GM18951 (cell line): ENCODE data around the gene MAST1.
"Not testable (repeated sequence)": the region's sequence is repeated elsewhere in the genome, so short reads cannot be mapped to it uniquely, and the experiment has no call there.

Experiments
- POLR2A ChIP-seq: IDR thresholded peaks from 4 replicates; pipeline ENCODE4 v1.6.1; 2011; ENCODE audit warnings: mild to moderate bottlenecking; ENCODE audit not compliant: insufficient read length, insufficient read depth; ENCODE audit errors: extremely low read depth
- in situ Hi-C: fragments of 300-500 bp; cut with MboI; formaldehyde crosslinking; loops from one replicate; pipeline ENCODE4 v1.12.0; 2022; ENCODE audit warnings: low sequenced_read_pairs, mixed read lengths, inconsistent platforms; ENCODE audit not compliant: unreplicated experiment

MAST1 gene

DNA sequence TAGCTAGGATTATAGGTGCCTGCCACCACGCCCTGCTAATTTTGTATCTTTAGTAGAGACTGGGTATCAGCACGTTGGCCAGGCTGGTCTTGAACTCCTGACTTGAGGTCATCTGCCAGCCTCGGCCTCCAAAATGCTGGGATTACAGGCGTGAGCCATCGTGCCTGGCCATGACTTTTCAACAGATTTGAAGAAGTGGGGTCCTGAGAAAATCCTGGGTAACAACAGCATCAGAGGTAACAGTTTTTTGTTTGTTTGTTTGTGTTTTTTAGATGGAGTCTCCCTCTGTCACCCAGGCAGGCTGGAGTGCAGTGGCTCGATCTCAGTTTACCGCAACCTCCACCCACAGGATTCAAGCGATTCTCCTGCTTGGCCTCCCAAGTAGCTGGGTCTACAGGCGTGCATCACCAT, 43.3 kb upstream of the MAST1 start:
- in situ Hi-C loops, result no loop called here
- no peak for TF ChIP-seq POLR2A

DNA sequence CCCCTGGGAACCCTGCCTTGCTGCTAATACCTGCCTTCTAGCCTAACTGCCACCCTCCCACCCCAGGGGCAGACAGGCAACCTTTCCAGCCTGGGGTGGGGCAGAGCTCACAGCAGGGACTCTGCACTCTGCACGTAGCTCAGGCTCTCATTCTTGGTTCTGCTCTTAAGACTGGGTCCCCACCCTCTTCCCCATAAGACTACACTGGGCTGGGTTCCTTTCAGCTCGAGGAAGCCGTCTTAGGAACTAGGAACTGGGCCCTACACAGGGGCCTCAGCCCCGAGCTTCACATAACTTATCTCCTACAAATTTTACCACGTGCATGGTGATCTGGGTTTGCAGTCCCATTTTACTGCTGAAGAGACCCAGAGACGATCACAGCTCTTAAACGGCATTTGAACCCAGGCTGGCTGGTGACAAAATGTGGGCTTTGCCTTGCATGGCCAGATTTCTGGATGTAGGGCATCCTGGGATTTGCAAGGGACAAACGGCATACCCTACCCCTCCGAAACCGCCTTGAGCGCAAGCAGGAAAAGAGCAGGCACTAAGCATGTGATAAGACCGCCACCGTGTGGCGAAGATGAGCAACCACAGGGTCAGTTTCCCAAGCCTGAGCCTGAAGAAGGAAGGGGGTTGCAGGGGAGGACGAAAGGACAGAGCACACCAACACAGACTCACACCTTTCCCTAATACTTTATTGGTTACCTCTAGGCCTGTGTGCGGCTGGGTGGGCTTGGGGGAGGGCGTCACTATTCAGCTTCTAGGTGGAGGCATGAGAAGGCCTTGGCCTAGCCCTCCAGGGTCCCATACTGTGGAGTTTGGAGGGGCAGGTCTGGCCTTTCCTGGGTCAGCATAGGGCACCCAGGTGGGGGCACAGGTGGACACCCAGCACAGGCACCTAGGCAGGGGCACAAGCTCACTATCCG, 41.9 kb upstream of the MAST1 start:
- in situ Hi-C loops, result no loop called here

DNA sequence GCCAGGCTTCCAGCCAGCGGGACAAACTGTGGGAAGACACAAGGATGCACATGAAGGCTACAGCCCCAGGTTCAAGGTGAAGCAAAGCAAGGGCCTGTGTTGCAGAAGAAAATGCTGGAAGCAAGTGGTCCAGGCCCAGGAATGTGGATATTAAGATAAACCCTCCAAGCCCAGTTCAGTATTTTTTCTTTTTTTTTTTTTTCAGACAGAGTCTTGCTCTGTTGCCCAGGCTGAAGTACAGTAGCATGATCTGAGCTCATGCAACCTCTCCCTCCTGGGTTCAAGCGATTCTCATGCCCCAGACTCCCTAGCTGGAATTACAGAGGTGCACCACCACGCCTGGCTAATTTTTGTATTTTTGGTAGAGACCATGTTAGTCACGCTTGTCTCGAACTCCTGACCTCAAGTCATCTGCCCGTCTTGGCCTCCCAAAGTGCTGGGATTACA, 41.2 kb upstream of the MAST1 start:
- no peak for TF ChIP-seq POLR2A

More for the DNA sequence above, 41.9 kb upstream of the MAST1 start:
- TF ChIP-seq POLR2A, result no peak

DNA sequence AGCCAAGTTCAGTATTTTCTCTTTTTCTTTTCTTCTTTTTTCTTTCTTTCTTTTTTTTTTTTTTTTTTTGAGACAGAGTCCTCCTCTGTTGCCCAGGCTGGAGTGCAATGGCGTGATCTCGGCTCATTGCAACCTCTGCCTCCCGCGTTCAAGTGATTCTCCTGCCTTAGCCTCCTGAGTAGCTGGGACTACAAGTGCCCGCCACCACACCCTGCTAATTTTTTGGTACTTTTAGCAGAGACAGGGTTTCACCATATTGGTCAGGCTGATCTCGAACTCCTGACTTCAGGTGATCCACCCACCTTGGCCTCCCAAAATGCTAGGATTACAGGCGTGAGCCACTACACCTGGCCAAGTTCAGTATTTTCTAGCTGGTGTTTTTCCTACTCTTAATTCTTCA, 40.7 kb upstream of the MAST1 start:
- in situ Hi-C loops, result not testable (repeated sequence)

More for the DNA sequence above, 41.2 kb upstream of the MAST1 start:
- in situ Hi-C loops, result no loop called here

DNA sequence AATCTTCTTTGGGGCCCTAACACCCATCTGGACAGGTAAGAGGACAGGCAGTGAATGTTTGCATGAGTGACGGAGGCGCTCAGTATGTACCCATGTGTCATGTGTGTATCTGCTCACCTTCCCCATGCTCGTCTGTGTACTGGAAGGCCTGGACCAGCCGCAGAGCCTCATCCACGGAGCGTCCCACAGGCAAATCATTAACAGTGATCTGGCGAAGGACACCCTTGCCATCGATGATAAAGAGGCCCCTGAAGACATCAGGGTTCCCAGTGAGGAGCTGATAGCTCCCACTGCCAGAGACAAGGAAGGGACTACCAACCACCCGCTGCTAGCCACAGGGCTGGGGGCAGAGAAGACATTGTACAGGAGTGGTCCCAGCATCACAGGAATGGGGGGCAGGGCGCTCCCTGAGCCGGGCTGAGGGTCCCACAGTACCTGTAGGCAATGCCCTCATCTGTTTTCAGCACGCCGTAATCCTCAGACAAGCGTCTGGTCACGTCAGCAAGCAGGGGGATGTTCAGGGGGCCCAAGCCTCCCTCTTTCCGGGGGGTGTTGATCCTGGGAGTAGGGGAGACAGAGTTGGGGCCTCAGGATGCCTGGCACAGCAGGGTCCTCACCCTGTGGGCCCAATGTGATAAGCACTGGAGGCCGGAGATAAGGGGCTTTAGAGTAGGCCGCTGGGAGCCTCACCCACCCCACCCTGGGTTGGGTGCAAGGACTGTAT, 38.4 kb upstream of the MAST1 start:
- TF ChIP-seq POLR2A, result no peak
- in situ Hi-C loops, result no loop called here

DNA sequence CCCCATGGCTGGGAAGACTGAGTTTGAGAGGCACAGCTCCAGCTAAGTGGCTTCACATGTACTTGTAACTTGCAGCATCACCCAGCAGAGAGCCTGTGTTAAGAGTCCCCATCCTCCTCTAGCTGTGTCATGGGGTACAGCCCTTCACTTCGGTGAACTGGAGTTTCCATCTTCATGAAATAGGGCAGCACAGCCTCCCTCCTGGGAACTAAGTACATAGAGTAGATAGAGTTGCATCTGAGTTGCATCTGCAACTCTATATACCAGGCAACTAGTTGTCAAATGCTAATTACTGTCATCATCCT, 37.9 kb upstream of the MAST1 start:
- TF ChIP-seq POLR2A, result no peak
- in situ Hi-C loops, result no loop called here

DNA sequence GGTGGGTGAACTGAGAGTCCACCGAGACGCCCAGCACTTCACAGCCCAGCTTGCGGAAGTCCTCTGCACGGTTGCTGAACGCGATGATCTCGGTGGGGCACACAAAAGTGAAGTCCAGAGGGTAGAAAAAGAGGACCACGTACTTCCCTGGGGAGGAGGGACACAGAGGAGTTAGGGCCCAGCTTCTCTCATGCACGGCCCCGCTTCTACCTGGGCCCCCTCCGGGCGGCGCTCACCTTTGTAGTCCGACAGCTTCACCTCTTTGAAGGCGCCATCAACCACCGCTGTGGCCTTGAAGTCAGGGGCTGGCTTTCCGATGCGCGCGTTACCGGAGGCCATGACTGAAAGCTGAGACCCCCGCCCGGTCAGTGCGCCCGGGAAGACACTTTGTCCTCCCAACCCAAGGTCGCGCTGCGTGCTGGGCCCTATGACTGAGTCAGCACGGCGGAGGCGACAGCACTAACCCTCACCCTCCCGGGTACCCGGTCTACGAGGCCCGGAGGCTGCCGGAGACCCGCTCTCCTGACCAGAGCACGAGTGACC, 37.3 kb upstream of the MAST1 start:
- TF ChIP-seq POLR2A, result no peak
- in situ Hi-C loops, result no loop called here

DNA sequence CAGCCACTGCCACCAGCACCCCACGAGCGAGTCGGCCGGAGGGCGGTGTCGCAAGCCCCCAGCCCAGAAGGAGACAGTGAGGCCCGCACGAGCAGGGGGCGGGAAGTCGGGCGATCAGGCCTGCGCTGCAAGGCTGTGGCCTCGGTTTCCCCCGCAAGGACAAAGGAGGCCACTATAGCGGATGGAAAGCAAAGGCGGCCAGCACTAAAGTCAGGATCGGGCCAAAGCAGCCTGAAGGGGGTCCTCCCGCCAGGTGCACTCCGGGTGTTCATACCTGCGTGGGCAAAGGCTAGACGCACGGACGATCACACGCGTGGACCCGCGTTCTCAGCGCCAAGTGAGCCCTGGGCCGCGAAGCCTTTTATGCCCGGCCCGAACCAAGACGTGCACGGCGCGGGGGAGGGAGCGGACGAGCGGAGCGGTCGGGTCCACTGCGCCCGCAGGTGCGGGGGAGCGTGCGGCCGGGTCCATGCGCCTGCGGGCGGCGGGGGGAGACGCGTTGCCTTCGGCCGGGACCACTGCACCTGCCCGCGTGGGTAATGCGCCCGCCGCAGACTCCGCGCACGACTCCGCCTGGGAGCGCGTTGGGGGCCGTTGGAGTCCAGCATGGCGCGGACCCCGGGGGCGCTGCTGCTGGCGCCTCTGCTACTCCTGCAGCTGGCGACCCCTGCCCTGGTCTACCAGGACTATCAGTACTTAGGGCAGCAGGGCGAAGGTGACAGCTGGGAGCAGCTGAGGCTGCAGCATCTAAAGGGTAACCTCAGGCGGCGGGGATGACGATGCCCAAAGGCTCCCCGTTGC, 36.6 kb upstream of the MAST1 start, which contains the start of the genes PRDX2 and THSD8:
Gene PRDX2, minus strand, starts transcription at position 335 of the 801 bp plus-strand sequence. CDS start 539 bp downstream, outside the sequence.
Gene THSD8, plus strand, starts transcription at position 604 of the 801 bp plus-strand sequence. Its CDS starts 3 bp downstream, at position 607.
- TF ChIP-seq POLR2A, result peak; percentile 96
- in situ Hi-C loops, result no loop called here

DNA sequence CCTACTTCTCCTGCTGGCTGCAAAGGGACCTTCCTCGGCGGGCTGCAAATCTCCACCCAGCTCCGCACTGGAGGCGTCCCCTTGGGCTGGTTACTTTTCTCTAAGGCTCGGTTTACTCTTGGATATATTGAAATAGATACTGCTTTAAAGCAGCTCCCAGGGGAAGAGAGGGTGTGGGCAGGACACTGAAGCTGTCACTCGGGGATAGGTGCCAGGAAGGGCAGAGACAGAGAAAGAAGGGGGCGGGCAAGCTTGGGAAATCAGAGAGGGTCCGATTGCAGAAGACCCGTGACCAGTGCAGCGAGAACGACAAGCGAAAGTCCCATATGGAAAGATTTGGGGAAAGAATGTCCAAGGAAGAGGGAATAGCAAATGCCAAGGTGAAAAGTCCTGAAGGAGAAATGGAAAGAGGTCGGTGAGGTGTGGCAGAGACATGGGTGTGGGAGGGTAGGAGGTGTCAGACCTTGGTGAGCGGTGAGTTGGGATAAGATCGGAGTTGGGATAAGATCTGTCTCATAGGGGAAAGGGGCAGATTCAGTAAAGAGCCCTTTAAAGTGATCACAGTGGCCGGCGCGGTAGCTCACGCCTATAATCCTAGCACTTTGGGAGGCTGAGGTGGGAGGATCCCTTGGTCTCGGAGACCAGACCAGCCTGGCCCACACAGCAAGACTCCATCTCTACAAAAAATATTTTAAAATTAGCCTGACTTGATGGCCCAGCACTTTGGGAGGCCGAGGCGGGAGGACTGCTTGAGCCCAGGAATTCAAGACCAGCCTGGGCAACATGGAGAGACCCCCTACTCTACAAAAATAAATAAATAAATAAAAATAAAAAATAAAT, 35.8 kb upstream of the MAST1 start:
- in situ Hi-C loops, result no loop called here

DNA sequence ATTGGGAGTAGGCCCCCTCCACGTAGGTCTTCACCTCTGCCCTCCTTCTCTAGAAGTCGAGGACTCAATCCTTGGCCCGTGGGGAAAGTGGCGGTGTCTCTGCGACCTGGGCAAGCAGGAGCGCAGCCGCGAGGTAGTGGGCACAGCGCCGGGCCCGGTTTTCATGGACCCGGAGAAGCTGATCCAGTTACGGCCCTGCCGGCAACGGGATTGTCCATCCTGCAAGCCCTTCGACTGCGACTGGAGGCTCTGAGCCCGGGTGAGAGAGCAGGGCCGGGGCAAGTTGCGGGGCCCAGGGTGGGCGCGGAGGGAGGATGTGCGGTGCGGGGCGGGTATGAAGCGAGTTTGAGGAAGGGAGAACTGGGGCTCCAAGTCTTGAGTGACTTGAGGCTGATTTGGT, 34.3 kb upstream of the MAST1 start:
- no peak for TF ChIP-seq POLR2A
- in situ Hi-C loops, result no loop called here

More for the DNA sequence above, 35.8 kb upstream of the MAST1 start:
- no peak for TF ChIP-seq POLR2A

DNA sequence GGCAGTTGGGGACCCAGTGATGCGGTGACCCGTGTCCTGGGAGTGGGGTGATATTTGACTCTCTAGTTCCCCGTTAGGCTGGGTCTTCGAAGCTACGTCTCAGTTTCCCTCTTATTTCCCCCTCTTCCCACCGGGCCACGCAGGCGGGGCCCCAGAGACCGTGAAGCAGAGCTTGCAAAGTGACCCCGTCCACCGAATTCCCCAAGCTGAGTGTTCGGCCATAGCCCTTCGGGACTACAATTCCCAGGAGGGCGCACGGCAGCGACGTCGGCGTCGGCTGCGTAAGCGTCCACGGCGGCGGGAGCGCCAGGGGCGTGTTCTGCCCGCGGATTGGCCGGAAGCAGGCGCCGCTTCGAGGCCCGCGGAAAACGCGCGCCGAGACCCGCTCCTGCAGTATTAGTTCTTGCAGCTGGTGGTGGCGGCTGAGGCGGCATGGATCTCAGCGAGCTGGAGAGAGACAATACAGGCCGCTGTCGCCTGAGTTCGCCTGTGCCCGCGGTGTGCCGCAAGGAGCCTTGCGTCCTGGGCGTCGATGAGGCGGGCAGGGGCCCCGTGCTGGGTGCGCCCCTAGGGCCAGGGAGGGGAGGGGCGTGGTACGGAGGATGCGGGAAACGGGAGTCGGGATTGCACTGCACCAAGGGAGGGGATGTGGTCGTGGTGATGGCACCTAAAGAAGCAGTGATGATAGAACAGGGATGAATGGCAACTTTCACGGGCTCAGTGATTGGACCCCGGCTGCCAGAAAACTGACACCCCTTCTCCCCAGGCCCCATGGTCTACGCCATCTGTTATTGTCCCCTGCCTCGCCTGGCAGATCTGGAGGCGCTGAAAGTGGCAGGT, 31.9 kb upstream of the MAST1 start, which contains the start of gene RNASEH2A:
Gene RNASEH2A, plus strand, starts transcription at position 343 of the 840 bp plus-strand sequence. Its CDS starts 90 bp downstream, at position 433.
- peak; percentile 88 for TF ChIP-seq POLR2A
- in situ Hi-C loops, result no loop called here

DNA sequence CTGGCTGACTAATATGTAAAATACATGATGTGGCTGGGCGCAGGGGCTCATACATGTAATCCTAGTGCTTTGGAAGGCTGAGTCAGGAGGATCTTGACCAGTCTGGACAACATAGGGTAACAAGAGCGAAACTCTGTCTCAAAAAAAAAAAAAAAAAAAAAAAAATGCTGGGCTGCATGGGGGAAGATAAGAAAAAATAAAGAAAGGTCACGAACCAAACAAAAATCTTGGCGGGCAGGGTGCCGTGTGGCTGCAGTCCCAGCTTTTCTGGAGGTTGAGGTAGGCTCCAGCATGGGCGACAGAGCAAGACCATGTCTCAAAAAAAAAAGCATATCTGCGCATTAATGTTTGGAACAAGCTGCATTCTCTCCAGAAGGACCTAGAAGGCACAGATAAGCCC, 23.2 kb upstream of the MAST1 start:
- no peak for TF ChIP-seq POLR2A
- in situ Hi-C loops, result no loop called here

DNA sequence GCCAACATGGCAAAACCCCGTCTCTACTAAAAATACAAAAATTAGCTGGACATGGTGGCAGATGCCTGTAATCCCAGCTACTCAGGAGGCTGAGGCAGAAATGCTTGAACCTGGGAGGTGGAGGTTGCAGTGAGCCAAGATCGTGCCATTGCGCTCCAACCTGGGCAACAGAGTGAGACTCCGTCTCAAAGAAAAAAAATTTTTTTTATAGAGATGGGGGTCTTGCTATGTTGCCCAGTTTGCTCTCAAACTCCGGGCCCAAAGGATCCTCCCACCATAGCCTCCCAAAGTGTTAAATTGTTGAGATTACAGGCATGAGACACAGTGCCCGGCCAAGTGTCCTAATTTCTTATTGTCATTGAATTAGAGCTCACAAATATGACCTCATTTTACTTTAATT, 21.1 kb upstream of the MAST1 start:
- in situ Hi-C loops, result not testable (repeated sequence)

DNA sequence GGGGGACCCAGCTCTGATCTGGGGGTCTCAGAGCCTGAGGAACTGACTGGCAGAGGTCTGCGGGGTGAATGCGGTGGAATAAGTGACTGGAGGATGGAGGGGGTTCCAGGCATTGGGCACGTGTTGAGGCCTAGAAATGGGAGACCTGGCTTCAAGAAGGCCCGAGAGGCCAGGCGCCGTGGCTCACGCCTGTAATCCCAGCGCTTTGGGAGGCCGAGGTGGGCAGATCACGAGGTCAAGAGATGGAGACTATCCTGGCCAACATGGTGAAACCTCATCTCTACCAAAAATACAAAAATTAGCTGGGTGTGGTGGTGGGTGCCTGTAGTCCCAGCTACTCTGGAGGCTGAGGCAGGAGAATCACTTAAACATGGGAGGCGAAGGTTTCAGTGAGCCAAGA, 20.5 kb upstream of the MAST1 start:
- in situ Hi-C loops, result not testable (repeated sequence)
